Measurements from ENCODE around the gene B3GALT4.
"Not testable (repeated sequence)": the region's sequence is repeated elsewhere in the genome, so short reads cannot be mapped to it uniquely, and the experiment has no call there.

Gene B3GALT4

DNA sequence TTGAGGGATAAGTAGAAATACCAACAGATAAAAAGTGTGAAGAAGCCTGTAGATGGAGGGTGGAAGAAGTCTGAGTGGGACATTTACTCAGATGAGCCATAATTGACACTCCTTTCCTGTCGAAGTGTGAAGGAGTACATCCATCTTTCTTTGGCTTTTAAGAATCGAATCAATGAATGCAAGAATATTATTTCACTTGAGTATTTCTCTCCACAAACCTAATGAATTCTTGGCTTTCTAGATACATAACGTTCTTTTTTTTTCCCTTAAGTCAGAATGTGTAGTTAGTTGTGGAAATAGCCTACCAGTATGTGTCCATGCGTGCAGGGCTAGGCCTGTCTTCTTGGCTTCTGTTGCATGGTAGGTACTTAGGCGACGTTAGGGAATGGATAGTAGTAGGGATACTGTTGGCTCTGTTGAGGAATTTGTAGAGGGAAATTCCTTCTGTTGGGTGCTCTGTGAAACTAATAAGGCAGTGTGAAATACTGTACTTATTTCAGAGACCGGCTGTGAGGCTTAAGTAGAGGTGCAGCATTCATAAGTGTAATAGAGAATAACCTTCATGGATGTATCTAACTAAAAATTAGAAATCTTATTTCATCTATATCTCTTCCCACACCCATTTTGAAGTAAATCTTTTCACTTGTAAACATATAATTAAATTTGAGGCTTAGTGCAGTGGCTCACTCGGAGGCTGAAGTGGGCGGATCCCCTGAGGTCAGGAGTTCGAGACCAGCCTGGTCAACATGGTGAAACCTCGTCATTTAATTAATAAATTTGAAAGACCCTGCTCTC lies 3.6 kb upstream of the B3GALT4 start:
- H3K36me3 ChIP-seq (ENCODE audit: insufficient read depth, insufficient read length, low read length): peaks cover 69% of the 10 kb centered on the region
- no peaks in the 10 kb centered on the region for H3K9me3 ChIP-seq (ENCODE audit: insufficient read depth, low read length)
- no peak for TF ChIP-seq SUZ12 (IDR thresholded peaks at IDR 0.05; ENCODE audit: extremely low read depth, insufficient read depth, insufficient read length)
- no peak for TF ChIP-seq ZNF274 (IDR thresholded peaks at IDR 0.05; ENCODE audit: low read depth, low read length)
- TF ChIP-seq YY1 (IDR thresholded peaks at IDR 0.05; ENCODE audit: insufficient read depth, insufficient read length): no peak
- no peaks in the 10 kb centered on the region for H3K27me3 ChIP-seq (ENCODE audit: insufficient read depth, insufficient read length)
- no peak for DNase-seq (ENCODE audit: low read depth, low spot score)
- H3K4me1 ChIP-seq (ENCODE audit: insufficient read depth, insufficient read length): peaks cover 7% of the 10 kb centered on the region
- peak overlapping the region; percentile 97 for H3K9ac ChIP-seq (ENCODE audit: insufficient read length, low read depth)
- H3K4me3 ChIP-seq (ENCODE audit: insufficient read length, low read depth): peak overlapping the region; percentile 86

DNA sequence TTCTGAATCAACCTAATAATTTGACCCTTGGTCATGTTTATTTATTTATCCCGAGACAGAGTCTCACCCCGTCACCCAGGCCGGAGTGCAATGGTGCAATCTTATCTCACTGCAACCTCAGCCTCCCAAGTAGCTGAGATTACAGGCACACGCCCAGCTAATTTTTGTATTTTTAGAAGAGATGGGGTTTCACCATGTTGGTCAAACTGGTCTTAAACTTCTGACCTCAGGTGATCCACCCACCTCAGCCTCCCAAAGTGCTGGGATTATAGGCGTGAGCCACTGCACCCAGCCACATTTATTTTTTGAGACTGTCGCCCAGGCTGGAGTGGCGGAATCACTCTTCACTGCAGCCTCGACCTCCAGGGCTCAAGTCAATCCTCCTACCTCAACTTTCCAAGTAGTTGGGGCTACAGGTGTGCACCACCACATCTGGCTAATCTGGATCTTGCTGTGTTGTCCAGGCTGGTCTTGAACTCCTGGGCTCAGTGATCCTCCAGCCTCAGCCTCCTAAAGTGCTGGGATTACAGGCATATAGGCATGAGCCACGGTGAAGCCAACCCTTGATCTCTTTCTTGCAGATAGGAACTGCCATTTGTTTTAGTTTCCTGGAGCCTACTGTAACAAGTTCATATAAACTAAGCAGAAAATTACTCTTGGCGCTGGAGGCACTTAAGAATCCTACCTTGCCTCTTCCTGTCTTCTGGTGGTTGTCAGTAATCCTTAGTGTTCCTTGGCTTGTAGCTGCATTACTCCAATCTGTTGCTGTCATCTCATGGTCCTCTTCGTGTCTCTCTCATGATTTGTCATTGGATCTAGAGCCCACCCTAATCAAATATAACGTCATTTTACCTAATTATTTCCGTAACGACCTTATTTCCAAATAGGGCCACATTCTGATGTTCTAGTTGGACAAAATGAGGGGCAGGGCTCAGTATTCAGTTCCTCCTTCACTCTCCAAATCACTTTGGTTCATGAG lies 2.7 kb upstream of the B3GALT4 start:
- Histone ChIP-seq H3K4me3 (ENCODE audit: insufficient read length, low read depth) (peak overlapping the region; percentile 86), H3K4me1 (ENCODE audit: insufficient read depth, insufficient read length) (peaks cover 7% of the 10 kb centered on the region), H3K9me3 (ENCODE audit: insufficient read depth, low read length) (no peaks in the 10 kb centered on the region), H3K36me3 (ENCODE audit: insufficient read depth, insufficient read length, low read length) (peaks cover 69% of the 10 kb centered on the region), H3K9ac (ENCODE audit: insufficient read length, low read depth) (peak overlapping the region; percentile 97), H3K27me3 (ENCODE audit: insufficient read depth, insufficient read length) (no peaks in the 10 kb centered on the region)
- no peak for DNase-seq (ENCODE audit: low read depth, low spot score)
- TF ChIP-seq YY1 (IDR thresholded peaks at IDR 0.05; ENCODE audit: insufficient read depth, insufficient read length) (no peak), ZNF274 (IDR thresholded peaks at IDR 0.05; ENCODE audit: low read depth, low read length) (no peak), SUZ12 (IDR thresholded peaks at IDR 0.05; ENCODE audit: extremely low read depth, insufficient read depth, insufficient read length) (no peak)

DNA sequence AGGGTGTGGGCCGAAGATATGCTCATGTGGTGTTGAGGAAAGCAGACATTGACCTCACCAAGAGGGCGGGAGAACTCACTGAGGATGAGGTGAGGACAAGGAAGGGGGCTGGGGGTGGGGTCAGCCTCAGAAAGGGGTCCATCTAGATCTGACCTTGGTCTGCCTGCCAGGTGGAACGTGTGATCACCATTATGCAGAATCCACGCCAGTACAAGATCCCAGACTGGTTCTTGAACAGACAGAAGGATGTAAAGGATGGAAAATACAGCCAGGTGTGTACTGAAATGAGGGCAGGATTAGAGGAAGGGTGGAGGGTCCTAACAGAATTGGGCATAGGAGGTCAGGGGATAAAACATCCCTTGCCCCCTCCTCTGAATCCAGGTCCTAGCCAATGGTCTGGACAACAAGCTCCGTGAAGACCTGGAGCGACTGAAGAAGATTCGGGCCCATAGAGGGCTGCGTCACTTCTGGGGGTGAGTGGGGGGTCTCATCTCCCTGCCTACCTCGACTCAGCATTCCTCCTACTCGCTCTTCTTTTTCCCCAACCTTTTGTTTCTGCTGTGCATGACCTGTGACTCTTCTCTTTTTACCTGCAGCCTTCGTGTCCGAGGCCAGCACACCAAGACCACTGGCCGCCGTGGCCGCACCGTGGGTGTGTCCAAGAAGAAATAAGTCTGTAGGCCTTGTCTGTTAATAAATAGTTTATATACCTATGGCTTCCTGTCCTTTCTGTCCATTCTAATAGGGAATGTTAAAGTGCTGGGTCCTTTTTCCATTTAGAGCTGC lies 935 bp upstream of the B3GALT4 start:
- peaks cover 78% of the 10 kb centered on the region for H3K36me3 ChIP-seq (ENCODE audit: insufficient read depth, insufficient read length, low read length)
- H3K4me1 ChIP-seq (ENCODE audit: insufficient read depth, insufficient read length): not testable (repeated sequence)

DNA sequence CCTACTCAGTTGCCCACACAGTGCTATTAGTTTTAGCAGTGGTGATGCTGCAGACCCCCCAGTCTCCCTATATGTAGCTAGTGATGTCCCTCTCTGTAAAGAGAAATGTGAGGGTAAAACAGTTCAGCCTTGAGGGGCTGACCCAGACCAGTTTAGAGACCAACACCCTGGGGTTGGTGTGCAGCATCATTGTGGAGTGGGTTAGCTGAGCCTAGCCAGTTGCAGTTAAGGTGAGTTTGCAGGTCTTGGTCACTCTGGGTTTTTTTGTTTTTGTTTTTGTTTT lies 401 bp upstream of the B3GALT4 start:
- H3K4me1 ChIP-seq (ENCODE audit: insufficient read depth, insufficient read length): peaks cover 7% of the 10 kb centered on the region
- peak overlapping the region; percentile 35 for H3K4me3 ChIP-seq (ENCODE audit: insufficient read length, low read depth)

More for the DNA sequence above, 935 bp upstream of the B3GALT4 start:
- not testable (repeated sequence) for H3K9me3 ChIP-seq (ENCODE audit: insufficient read depth, low read length); DNase-seq (ENCODE audit: low read depth, low spot score); H3K27me3 ChIP-seq (ENCODE audit: insufficient read depth, insufficient read length)
- peak overlapping the region; percentile 35 for H3K4me3 ChIP-seq (ENCODE audit: insufficient read length, low read depth)
- peak overlapping the region; percentile 81 for H3K9ac ChIP-seq (ENCODE audit: insufficient read length, low read depth)

DNA sequence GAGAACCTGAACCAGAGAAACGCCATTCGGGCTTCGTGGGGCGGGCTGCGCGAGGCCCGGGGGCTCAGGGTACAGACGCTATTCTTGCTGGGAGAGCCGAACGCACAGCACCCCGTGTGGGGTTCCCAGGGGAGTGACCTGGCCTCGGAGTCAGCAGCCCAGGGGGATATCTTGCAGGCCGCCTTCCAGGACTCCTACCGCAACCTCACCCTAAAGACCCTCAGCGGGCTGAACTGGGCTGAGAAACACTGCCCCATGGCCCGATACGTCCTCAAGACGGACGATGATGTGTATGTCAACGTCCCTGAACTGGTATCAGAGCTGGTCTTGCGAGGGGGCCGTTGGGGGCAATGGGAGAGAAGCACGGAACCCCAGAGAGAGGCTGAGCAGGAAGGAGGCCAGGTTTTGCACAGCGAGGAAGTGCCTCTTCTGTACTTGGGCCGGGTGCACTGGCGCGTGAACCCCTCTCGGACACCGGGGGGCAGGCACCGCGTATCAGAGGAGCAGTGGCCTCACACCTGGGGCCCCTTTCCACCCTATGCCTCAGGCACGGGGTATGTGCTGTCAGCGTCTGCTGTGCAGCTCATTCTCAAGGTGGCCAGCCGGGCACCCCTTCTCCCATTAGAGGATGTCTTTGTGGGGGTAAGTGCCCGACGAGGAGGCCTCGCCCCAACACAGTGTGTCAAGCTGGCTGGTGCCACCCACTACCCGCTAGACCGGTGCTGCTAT lies 904 bp downstream of the B3GALT4 start:
- H3K9ac ChIP-seq (ENCODE audit: insufficient read length, low read depth): peak overlapping the region; percentile 81
- peaks cover 7% of the 10 kb centered on the region for H3K4me1 ChIP-seq (ENCODE audit: insufficient read depth, insufficient read length)
- no peak for DNase-seq (ENCODE audit: low read depth, low spot score)
- H3K9me3 ChIP-seq (ENCODE audit: insufficient read depth, low read length): peaks cover 7% of the 10 kb centered on the region; the same call in 1 of the 2 replicates
- H3K27me3 ChIP-seq (ENCODE audit: insufficient read depth, insufficient read length): no peaks in the 10 kb centered on the region
- H3K4me3 ChIP-seq (ENCODE audit: insufficient read length, low read depth): peak overlapping the region; percentile 35
- TF ChIP-seq ZNF274 (IDR thresholded peaks at IDR 0.05; ENCODE audit: low read depth, low read length): no peak
- no peak for TF ChIP-seq SUZ12 (IDR thresholded peaks at IDR 0.05; ENCODE audit: extremely low read depth, insufficient read depth, insufficient read length)
- TF ChIP-seq YY1 (IDR thresholded peaks at IDR 0.05; ENCODE audit: insufficient read depth, insufficient read length): no peak
- peaks cover 87% of the 10 kb centered on the region for H3K36me3 ChIP-seq (ENCODE audit: insufficient read depth, insufficient read length, low read length)

More for the DNA sequence above, 401 bp upstream of the B3GALT4 start:
- no peak for DNase-seq (ENCODE audit: low read depth, low spot score)
- H3K27me3 ChIP-seq (ENCODE audit: insufficient read depth, insufficient read length): no peaks in the 10 kb centered on the region
- H3K9ac ChIP-seq (ENCODE audit: insufficient read length, low read depth): peak overlapping the region; percentile 81
- peaks cover 83% of the 10 kb centered on the region for H3K36me3 ChIP-seq (ENCODE audit: insufficient read depth, insufficient read length, low read length)
- H3K9me3 ChIP-seq (ENCODE audit: insufficient read depth, low read length): peaks cover 7% of the 10 kb centered on the region; the same call in 1 of the 2 replicates
- no peak for TF ChIP-seq ZNF274 (IDR thresholded peaks at IDR 0.05; ENCODE audit: low read depth, low read length)
- no peak for TF ChIP-seq YY1 (IDR thresholded peaks at IDR 0.05; ENCODE audit: insufficient read depth, insufficient read length)
- no peak for TF ChIP-seq SUZ12 (IDR thresholded peaks at IDR 0.05; ENCODE audit: extremely low read depth, insufficient read depth, insufficient read length)

DNA sequence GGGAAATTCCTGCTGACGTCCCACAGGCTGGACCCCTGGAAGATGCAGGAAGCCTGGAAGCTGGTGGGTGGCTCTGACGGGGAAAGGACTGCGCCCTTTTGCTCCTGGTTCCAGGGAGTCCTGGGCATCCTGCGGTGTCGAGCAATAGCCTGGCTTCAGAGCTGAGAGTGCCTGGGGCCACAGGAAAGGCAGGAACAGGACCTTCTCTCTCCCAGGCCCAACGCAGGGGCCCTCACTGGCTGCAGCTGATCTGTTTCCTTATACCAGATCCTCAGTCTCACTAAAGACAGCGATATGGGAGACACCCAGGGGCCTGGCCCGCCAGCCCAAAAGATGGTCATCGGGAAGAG lies 1.4 kb downstream of the B3GALT4 start:
- Histone ChIP-seq H3K9me3 (ENCODE audit: insufficient read depth, low read length) (peaks cover 7% of the 10 kb centered on the region; the same call in 1 of the 2 replicates), H3K9ac (ENCODE audit: insufficient read length, low read depth) (peak overlapping the region; percentile 81), H3K27me3 (ENCODE audit: insufficient read depth, insufficient read length) (no peaks in the 10 kb centered on the region), H3K4me3 (ENCODE audit: insufficient read length, low read depth) (no peak overlapping the region), H3K36me3 (ENCODE audit: insufficient read depth, insufficient read length, low read length) (peaks cover 86% of the 10 kb centered on the region), H3K4me1 (ENCODE audit: insufficient read depth, insufficient read length) (peaks cover 7% of the 10 kb centered on the region)
- DNase-seq (ENCODE audit: low read depth, low spot score): no peak
- no peak for TF ChIP-seq SUZ12 (IDR thresholded peaks at IDR 0.05; ENCODE audit: extremely low read depth, insufficient read depth, insufficient read length)
- no peak for TF ChIP-seq YY1 (IDR thresholded peaks at IDR 0.05; ENCODE audit: insufficient read depth, insufficient read length)
- TF ChIP-seq ZNF274 (IDR thresholded peaks at IDR 0.05; ENCODE audit: low read depth, low read length): no peak
